Inflammatory macrophage (primary cell): ENCODE data around the gene ANGPTL8.

Source experiments
- DNase-seq, 2 donors: peaks; one replicate each; pipeline ENCODE4 v3.0.0-alpha.2; 2020 to 2022
- total RNA-seq, 18 experiments: gene quantifications; one replicate each; lab custom pipeline; 2026; ENCODE audit warnings: mixed read lengths in 6 of 18, inconsistent platforms in 2 of 18; lab: John Stamatoyannopoulos, UW

Gene ANGPTL8
- 0 to 0.06 (median 0) reads per million in 18 experiments for total RNA-seq

DNA sequence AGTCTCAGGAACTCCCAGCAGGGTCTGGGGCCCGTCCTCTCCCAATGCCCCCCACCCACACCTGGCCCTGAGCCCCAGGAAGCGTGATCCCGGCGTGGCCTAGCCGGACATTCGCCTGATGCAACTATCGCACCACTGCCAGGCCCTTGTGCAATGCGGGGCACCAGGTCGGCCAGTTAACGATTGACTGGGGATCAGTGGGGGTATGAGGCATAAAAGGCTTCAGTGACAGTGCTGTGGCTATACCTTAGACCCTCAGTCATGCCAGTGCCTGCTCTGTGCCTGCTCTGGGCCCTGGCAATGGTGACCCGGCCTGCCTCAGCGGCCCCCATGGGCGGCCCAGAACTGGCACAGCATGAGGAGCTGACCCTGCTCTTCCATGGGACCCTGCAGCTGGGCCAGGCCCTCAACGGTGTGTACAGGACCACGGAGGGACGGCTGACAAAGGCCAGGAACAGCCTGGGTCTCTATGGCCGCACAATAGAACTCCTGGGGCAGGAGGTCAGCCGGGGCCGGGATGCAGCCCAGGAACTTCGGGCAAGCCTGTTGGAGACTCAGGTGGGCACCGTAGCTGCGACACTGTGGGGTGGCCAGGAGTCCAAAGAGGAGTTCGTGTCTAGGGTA is at the start of gene ANGPTL8:
ANGPTL8 (plus strand) TSS at position 243 of the 624 bp plus-strand sequence; CDS start at position 262, 19 bp downstream.
- no peak for DNase-seq

- no peak for DNase-seq
Measured at GRCh38 chr19:11190501-11190900, 48.9 kb upstream of the ANGPTL8 start.

GRCh38 chr19:11191273-11191755 is 48.1 kb upstream of the ANGPTL8 start:
- DNase-seq = peak; percentile 75 to 79

DNA sequence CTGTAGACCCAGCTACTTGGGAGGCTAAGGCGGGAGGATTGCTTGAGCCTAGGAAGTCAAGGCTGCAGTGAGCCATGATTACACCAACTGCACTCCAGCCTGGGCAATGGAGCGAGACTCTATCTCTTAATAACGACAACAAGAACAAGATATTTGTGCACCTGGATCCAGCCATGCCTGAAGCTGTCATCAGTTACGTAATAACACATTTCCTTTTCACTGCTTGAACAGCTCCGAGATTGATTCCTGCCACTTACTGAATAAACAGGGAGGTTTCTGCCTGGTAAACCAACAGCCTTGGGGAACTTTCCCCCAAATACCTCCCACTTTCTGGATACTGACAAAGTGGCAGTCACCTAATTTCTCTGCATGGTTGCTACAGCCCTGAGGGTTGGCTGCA is 47.5 kb upstream of the ANGPTL8 start:
- DNase-seq = no peak

DNA sequence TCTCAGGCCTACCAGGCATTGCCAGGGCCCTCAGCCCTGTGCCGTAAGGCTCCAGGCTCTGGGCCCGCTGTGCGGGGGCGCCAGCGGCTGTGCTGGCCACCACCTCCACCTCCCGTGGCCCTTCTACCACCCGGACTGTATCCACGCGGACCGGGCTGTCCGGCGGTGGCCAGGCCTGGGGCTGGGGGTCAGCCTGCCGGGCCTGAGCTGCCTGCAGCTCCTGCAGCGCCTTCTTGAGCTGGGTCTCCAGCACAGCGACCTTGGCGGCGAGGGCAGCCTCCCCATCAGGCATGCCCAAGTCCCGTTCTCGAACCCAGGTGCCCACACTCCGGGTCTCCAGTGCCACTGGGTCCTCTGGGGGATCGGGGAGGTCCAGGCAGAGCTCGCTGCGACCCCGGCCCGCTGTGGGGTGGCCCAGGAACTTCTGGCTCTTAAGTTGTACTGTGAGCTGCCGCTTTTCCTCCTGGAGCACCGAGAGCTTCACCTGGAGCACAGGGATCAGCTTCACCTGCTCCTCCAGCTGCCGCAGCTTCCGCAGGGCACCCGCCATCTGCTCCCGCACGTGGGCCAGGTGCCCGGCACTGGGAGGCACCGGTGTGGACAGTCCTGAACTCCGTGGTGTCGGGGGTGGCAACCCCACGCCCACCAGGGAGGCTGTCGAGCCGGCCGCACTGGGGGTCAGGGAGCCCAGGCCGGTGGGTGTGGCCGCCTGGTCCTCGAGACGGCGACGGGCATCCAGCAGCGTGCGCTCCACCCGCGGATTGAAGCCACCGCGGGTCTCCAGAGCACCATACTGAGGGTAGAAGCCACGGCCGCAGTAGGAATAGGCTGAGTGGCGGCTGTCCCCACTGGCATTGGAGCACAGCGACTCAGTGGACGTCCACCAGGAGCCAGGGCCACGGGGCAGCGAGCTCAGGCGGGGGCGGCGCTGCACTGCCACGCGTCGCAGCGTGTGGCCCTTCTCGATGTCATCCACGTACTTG is 46.2 kb upstream of the ANGPTL8 start:
- DNase-seq = no peak

DNA sequence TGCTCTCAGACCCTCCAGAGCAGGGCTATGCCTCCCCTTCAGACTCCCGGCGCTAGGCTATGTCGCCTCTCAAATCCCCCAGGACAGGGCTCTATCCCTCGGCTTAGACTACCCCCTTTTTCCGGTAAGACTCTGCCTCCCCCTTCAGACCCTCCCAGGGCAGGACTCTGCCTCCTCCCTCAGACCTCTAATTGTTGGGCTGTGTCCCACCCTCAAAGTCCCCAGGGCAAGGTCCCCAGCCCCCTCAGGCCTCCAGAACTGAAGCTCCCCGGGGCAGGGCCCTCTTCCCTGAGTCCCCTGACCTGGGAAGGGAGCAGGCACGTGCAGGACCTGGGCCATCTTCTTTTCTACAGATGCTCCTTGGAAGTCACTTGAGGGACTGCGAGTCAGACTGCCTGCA is 45.2 kb upstream of the ANGPTL8 start:
- no peak for DNase-seq

- no peak for DNase-seq
Measured at GRCh38 chr19:11194656-11195558, 44.5 kb upstream of the ANGPTL8 start.

GRCh38 chr19:11195681-11196080 is 43.7 kb upstream of the ANGPTL8 start:
- no peak for DNase-seq

- DNase-seq = no peak
Measured at GRCh38 chr19:11196406-11197287, 42.8 kb upstream of the ANGPTL8 start.

DNA sequence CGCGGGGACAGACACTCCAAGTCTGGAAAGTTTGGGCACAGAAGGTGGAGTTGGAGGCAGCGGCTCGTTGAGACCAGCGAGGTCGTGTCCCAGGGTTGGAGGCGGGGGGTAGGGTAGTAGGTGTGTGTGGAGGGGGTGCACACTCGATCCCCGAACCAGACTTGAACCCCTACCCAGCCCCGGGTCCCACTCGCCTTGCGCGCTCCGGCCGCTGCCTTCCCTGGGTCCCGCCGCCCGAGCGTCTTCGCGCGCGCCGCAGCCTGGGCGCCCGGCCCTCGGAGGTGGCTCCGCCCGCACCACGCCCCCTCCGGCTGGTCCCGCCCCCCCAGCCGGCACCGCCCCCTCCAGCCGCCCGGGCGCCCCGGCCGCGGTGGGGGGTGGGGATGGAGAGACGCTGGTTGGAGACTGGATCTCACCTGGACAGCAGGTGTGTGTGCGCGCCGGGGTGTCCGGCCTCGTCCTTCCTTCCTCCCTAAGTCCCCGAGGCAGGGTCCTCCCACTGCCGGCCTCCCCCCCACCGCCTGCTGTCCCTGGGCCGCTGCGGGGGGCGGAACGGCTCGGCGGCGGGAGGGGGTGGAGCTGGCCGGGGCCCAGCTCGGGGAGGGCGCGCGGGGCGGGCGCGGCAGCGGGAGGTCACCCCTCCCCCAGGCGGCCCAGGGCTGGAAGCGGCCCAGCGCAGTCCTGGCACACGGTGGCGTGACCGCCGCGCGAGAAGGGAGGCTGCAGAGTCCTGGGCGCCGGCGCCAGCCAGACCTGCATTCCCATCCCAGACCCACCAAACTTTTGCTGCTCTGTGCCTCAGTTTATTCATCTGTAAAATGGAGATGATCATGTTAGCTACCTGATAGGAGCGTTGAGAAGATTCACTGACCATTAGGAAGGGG is 41.9 kb upstream of the ANGPTL8 start, which contains the start of gene KANK2:
KANK2 (minus strand) TSS at position 255 of the 884 bp plus-strand sequence. CDS start 3,034 bp downstream, outside the sequence.
- DNase-seq = peak; percentile 52 to 70

DNA sequence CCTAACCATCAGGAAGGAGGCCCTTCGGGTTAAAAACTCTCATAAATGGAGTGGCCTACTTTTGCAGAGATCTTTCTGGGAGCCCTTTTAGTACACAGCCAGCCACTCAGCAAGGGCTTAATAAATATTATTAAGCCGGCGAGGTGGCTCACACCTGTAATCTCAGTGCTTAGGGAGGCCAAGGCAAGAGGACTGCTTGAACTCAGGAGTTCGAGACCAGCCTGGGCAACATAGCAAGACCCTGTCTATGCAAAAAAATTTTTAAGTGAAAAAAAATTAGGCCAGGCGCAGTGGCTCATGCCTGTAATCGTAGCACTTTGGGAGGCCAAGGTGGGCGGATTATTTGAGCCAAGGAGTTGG is 41.3 kb upstream of the ANGPTL8 start:
- no peak for DNase-seq

DNA sequence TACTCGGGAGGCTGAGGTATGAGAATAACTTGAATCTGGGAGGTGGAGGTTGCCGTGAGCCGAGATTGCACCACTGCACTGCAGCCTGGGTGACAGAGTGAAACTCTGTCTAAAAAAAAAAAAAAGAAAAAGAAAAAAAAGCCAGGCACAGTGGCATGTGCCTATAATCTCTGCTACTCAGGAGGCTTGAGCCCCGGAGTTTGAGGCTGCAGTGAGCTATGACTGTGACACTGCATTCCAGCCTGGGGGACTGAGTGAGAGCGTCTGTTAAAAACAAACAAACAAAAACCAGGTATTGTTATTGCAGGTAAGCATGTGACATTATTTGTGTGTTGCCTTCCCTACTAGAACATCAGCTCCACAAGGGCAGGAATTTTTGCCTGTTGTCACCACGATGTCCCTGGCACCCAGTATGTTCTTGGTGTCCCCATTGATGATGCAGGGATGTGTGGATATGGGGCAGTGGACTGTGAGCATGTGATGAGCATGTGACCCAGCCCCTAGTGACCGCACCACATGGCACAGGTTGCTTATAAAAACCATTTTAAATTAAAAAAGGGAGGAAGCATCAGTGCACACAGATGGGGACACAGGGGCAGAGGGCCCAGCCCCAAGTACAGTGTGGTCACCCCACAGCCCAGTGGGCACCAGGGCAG is 40.5 kb upstream of the ANGPTL8 start:
- no peak for DNase-seq

GRCh38 chr19:11199517-11199916 is 39.9 kb upstream of the ANGPTL8 start:
- no peak for DNase-seq

DNA sequence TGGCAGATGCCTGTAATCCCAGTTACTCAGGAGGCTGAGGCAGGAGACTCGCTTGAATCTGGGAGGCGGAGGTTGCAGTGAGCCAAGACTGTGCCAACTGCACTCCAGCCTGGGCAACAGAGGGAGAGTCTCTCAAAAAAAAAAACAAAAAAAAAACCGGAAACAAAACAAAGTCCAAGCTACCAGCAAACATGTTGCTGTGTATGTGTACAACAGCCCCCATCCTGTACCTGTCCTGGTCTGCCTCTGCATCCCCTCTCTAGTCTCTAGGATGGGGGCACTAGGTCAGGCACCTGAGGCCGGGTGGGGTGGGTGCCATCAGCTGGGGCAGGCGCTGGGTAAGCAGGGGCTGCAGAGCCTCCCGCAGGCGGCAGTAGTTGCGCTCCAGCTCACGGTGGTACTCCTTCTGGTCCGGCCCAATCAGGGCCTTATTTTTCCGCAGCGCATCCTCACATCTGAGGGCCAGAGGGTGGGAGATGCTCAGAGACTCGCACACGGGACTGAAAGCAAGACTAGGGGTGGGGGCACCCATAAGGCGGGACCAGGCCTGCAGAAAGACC is 39.3 kb upstream of the ANGPTL8 start:
- no peak for DNase-seq

DNA sequence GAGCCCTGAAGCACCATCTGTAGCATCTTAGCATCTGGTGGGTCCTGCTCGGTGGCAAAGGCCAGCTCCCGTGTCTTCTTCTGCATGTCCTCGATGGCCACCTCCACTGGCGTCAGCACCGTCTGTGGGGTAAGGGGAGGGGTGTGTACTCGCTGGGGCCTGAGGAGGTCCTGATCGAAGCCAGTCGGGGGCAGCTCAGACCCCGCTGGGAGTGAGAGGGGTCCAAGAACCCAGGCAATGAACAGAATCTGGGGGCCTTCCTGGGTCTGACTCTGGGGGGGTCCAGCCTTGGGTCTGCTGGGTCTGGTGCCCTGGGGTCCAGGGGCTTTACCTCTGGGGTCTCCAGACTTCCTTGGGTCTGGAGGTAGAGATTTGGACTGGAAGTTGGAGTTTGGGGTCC is 38.5 kb upstream of the ANGPTL8 start:
- DNase-seq = no peak

GRCh38 chr19:11201791-11202190 is 37.6 kb upstream of the ANGPTL8 start:
- no peak for DNase-seq

GRCh38 chr19:11202488-11203193 is 36.8 kb upstream of the ANGPTL8 start:
- no peak for DNase-seq

GRCh38 chr19:11203194-11204075 is 36.0 kb upstream of the ANGPTL8 start:
- no peak for DNase-seq
